Cardiac muscle cell (in vitro differentiated cells and primary cell): ENCODE measurements around the gene MS4A18. TPM values are rescaled to one million over a fixed set of nuclear protein-coding genes. Genes with fewer than 3 reads are reported as not detected.

Source experiments
- DNase-seq, 2 donors: peaks; one replicate each; pipeline versions ENCODE4 v3.0.0 to v3.0.0-alpha.2; 2010 to 2017; ENCODE audit warnings: low read depth in 1 of 2, low spot score in 1 of 2
- H3K27ac ChIP-seq: fragments of 200-600 bp; sonication (generic); 2 replicates; pipeline ENCODE4 v1.5.1; 2016
- H3K27me3 ChIP-seq: fragments of 200-600 bp; sonication (generic); 2 replicates; pipeline ENCODE4 v1.6.0; 2016; ENCODE audit warnings: control low read depth
- H3K36me3 ChIP-seq: fragments of 200-600 bp; sonication (generic); 2 replicates; pipeline ENCODE4 v1.5.1; 2016; ENCODE audit warnings: control low read depth
- H3K4me1 ChIP-seq: fragments of 200-600 bp; sonication (generic); 2 replicates; pipeline ENCODE4 v1.8.1; 2017; ENCODE audit warnings: low read depth, mild to moderate bottlenecking, mixed run types
- H3K4me3 ChIP-seq: fragments of 200-600 bp; sonication (generic); 2 replicates; pipeline ENCODE4 v1.5.1; 2016; ENCODE audit warnings: mild to moderate bottlenecking
- H3K9me3 ChIP-seq: fragments of 200-600 bp; sonication (generic); 2 replicates; pipeline ENCODE4 v1.5.1; 2017; ENCODE audit warnings: low read depth, mild to moderate bottlenecking, control low read depth
- polyA plus RNA-seq: library from polyadenylated mRNA; unstranded; fragments of >200 nt; fragmentation: Nextera tagmentation; extraction: Ambion mirVana; gene quantifications from 2 replicates; pipeline ENCODE4 v1.2.1, GENCODE V29; 2016
- total RNA-seq: library from RNA; depleted of rRNA; stranded (reverse); fragments of >200 nt; gene quantifications from 2 replicates; pipeline ENCODE4 v1.2.3, GENCODE V29; 2016
- TF ChIP-seq, protein P1 (sequence below): IDR thresholded peaks from 2 replicates; pipeline ENCODE4 v1.5.1; 2012; ENCODE audit warnings: low read depth, mild to moderate bottlenecking, low read length

Gene MS4A18
- total and polyA plus RNA-seq, 2 experiments from 2014 or later, result not detected

DNA sequence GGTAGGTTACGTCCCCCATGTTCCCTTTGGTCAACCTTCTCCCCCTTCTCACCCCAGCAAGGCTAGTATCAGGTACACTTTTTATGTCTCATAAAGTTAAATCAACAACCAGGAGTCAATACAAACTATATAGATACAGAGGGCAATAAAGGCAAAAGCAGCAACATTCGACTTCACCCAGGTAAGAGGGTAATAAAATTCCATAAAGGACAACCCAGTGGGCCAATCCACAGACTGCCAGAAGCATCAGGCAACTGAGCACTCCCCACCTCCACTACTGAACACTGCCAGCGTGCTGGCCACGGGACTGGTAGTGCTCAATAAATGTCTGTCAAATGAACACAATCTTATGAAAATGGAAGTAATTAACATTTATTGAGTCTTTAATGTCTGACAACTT is 5.1 kb upstream of the MS4A18 start:
- Histone ChIP-seq H3K36me3 (no peaks in the 10 kb centered on the region), H3K9me3 (no peaks in the 10 kb centered on the region), H3K27me3 (peaks cover 4% of the 10 kb centered on the region), H3K4me1 (no peaks in the 10 kb centered on the region), H3K27ac (no peak overlapping the region), H3K4me3 (no peak overlapping the region)
- DNase-seq, result no peak
- TF ChIP-seq, protein P1, sequence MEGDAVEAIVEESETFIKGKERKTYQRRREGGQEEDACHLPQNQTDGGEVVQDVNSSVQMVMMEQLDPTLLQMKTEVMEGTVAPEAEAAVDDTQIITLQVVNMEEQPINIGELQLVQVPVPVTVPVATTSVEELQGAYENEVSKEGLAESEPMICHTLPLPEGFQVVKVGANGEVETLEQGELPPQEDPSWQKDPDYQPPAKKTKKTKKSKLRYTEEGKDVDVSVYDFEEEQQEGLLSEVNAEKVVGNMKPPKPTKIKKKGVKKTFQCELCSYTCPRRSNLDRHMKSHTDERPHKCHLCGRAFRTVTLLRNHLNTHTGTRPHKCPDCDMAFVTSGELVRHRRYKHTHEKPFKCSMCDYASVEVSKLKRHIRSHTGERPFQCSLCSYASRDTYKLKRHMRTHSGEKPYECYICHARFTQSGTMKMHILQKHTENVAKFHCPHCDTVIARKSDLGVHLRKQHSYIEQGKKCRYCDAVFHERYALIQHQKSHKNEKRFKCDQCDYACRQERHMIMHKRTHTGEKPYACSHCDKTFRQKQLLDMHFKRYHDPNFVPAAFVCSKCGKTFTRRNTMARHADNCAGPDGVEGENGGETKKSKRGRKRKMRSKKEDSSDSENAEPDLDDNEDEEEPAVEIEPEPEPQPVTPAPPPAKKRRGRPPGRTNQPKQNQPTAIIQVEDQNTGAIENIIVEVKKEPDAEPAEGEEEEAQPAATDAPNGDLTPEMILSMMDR, result no peak

DNA sequence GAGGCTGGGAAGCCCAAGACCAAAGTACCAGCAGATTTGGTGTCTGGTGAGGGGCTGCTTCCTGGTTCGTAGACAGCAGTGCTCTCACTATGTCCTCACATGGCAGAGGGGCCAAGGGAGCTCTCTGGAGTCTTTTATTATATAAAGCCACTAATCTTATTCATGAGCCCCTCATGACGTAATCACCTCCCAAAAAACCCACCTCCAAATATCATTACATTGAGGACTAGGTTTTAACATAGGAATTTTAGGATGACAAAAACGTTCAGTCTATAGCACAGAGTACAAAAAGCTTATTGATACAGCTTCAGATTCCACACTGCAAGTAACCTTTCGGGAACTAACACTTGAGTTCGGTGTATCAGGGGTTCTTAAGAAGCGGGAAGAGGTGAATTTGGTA is 4.1 kb upstream of the MS4A18 start:
- H3K27ac ChIP-seq, result no peak overlapping the region
- no peaks in the 10 kb centered on the region for H3K4me1 ChIP-seq
- H3K9me3 ChIP-seq, result no peaks in the 10 kb centered on the region
- DNase-seq, result no peak
- H3K27me3 ChIP-seq, result peaks cover 5% of the 10 kb centered on the region
- TF ChIP-seq, protein P1, result no peak
- H3K4me3 ChIP-seq, result no peak overlapping the region
- no peaks in the 10 kb centered on the region for H3K36me3 ChIP-seq

DNA sequence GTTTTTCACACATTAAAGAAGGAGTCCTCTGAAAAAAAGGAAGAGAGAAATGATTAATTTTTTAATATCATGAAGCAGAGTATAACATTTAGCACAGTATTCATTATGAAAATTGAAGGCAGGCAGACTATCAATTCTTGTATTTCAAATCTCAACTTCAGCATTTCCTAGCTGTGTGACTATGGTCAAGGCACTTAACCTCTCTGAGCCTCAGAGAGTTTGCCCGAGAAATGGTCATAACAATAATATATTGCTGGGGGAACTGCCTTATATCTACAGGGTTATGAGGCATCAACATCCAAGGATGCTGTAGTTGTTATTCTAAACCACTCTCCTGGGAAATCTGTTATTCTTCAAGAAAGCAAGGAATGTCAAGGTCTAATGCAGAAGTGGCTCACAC is 1.1 kb downstream of the MS4A18 start:
- TF ChIP-seq, protein P1, result no peak
- no peak overlapping the region for H3K4me3 ChIP-seq
- peaks cover 5% of the 10 kb centered on the region for H3K27me3 ChIP-seq
- H3K9me3 ChIP-seq, result no peaks in the 10 kb centered on the region
- H3K27ac ChIP-seq, result no peak overlapping the region
- no peak for DNase-seq
- no peaks in the 10 kb centered on the region for H3K36me3 ChIP-seq
- H3K4me1 ChIP-seq, result no peaks in the 10 kb centered on the region

DNA sequence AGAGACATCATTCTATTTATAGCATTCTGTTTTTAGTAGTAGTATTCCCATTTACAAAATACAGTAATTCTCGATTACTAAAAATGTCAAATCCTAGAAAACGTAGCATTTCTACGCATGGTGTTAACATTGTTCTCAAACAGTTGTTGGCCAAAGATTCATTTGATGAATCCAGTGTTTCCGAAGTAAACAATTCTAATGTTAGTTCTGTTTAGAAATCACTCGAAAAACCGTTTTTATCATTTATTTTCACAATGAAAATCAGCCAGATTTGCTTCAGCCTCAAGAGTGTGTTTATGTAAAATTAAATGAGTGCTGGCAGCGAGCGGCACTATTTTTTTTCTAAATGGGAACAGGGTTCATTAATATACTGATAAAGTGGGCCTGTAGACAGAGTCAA is 7.1 kb downstream of the MS4A18 start:
- Histone ChIP-seq H3K9me3 (no peaks in the 10 kb centered on the region), H3K27me3 (no peaks in the 10 kb centered on the region), H3K27ac (no peak overlapping the region), H3K4me1 (no peaks in the 10 kb centered on the region), H3K4me3 (no peak overlapping the region), H3K36me3 (no peaks in the 10 kb centered on the region)
- TF ChIP-seq, protein P1, result no peak
- DNase-seq, result no peak

DNA sequence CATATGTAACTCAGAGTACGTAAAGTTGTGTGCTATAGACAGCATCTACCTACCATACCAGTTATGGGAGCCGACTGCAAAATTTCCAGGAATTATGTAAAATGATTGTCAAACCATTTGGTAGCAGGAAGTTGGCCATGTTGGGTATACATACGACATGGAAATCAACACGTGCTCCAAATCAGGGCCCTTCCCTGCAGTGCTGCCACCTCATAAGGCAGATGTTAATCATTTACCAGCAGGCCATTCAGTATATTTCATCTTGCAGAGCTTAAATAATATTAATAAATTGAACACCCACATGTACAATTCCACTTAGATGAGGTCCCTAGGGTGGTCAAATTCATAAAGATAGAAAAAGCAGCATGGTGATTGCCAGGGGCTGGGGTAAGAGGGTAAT is 9.8 kb downstream of the MS4A18 start:
- Histone ChIP-seq H3K27ac (no peak overlapping the region), H3K9me3 (no peaks in the 10 kb centered on the region), H3K4me3 (no peak overlapping the region), H3K36me3 (no peaks in the 10 kb centered on the region), H3K4me1 (no peaks in the 10 kb centered on the region), H3K27me3 (no peaks in the 10 kb centered on the region)
- DNase-seq, result no peak
- TF ChIP-seq, protein P1, result no peak

DNA sequence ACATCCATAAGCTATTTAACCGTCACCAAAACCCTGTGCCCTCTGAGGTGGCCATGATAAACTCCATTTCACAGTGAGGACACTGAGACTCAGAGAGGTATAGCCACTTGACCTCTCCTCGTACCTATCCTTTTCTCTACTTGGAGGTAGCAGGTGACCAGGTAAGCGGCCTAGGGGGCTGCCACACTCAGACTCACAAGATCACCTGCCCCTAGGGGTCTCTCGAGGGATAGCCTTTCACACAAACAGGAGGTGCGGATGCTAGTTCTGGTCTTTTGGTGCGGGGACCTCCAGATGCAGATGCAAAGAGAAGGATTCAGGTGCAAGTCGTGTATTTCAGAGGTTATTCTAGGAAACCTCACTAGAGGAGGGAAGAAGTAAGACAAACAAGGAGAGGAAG is 14.6 kb downstream of the MS4A18 start:
- no peaks in the 10 kb centered on the region for H3K27me3 ChIP-seq
- H3K4me3 ChIP-seq, result no peak overlapping the region
- no peak for DNase-seq
- H3K9me3 ChIP-seq, result no peaks in the 10 kb centered on the region
- no peak overlapping the region for H3K27ac ChIP-seq
- H3K36me3 ChIP-seq, result no peaks in the 10 kb centered on the region
- H3K4me1 ChIP-seq, result no peaks in the 10 kb centered on the region
- TF ChIP-seq, protein P1, result no peak
